Neural crest cell (in vitro differentiated cells): ENCODE measurements around the gene GDPD5. TPM values are rescaled to one million over a fixed set of nuclear protein-coding genes. Genes with fewer than 3 reads are reported as not detected.

Experiments
- DNase-seq: peaks from one replicate; pipeline ENCODE4 v3.0.0; 2021; ENCODE audit warnings: low read depth, mixed read lengths, low spot score
- H3K27ac Mint-ChIP-seq: one replicate; pipeline ENCODE4 v1.8.0; 2021; ENCODE audit warnings: mild to moderate bottlenecking, mixed read lengths; ENCODE audit not compliant: unreplicated experiment
- H3K27me3 Mint-ChIP-seq: 2 replicates; pipeline ENCODE4 v1.8.0; 2021; ENCODE audit warnings: low read depth, mild to moderate bottlenecking, mixed read lengths
- H3K36me3 Mint-ChIP-seq: 2 replicates; pipeline ENCODE4 v1.8.0; 2021; ENCODE audit warnings: low read depth, mild to moderate bottlenecking, mixed read lengths
- H3K4me1 Mint-ChIP-seq: 2 replicates; pipeline ENCODE4 v1.8.0; 2021; ENCODE audit warnings: mixed read lengths
- H3K4me3 Mint-ChIP-seq: one replicate; pipeline ENCODE4 v1.8.0; 2021; ENCODE audit warnings: mild to moderate bottlenecking, mixed read lengths
- H3K9me3 Mint-ChIP-seq: 2 replicates; pipeline ENCODE4 v1.8.0; 2021; ENCODE audit warnings: mixed read lengths
- CTCF ChIP-seq: fragments of 200-600 bp; sonication (generic); conservative IDR thresholded peaks from 2 replicates; pipeline ENCODE4 v1.5.0; 2021; ENCODE audit warnings: antibody characterized with exemption, mild to moderate bottlenecking
- total RNA-seq: library from RNA; stranded (reverse); gene quantifications from 2 replicates; pipeline ENCODE4 v1.2.1, GENCODE V29; 2021

GDPD5 gene
- total RNA-seq, 1 donor from 2014 or later = 13.3 TPM

- Mint-ChIP-seq H3K27ac (peak overlapping the region; percentile 92), H3K4me3 (peak overlapping the region; percentile 99), H3K9me3 (no peaks in the 10 kb centered on the region), H3K4me1 (peaks cover 75% of the 10 kb centered on the region), H3K27me3 (no peaks in the 10 kb centered on the region), H3K36me3 (peaks cover 4% of the 10 kb centered on the region)
- no peak for TF ChIP-seq CTCF
- DNase-seq = no peak
Measured at GRCh38 chr11:75561426-75562047, 35.8 kb upstream of the GDPD5 start.

GRCh38 chr11:75560644-75561043 is 34.9 kb upstream of the GDPD5 start:
- Mint-ChIP-seq H3K4me1 (peaks cover 70% of the 10 kb centered on the region), H3K27me3 (no peaks in the 10 kb centered on the region), H3K4me3 (peak overlapping the region; percentile 99), H3K9me3 (no peaks in the 10 kb centered on the region), H3K36me3 (peaks cover under 1% of the 10 kb centered on the region), H3K27ac (no peak overlapping the region)
- no peak for TF ChIP-seq CTCF
- no peak for DNase-seq

- DNase-seq = no peak
- Mint-ChIP-seq H3K9me3 (no peaks in the 10 kb centered on the region), H3K27ac (peak overlapping the region; percentile 80), H3K4me1 (peaks cover 63% of the 10 kb centered on the region), H3K27me3 (no peaks in the 10 kb centered on the region), H3K4me3 (peak overlapping the region; percentile 99), H3K36me3 (no peaks in the 10 kb centered on the region)
- no peak for TF ChIP-seq CTCF
Measured at GRCh38 chr11:75558939-75559843, 33.5 kb upstream of the GDPD5 start.

- no peaks in the 10 kb centered on the region for H3K9me3 Mint-ChIP-seq
- peak overlapping the region; percentile 33 for H3K4me3 Mint-ChIP-seq
- peak overlapping the region; percentile 61 for H3K27ac Mint-ChIP-seq
- H3K36me3 Mint-ChIP-seq = no peaks in the 10 kb centered on the region
- no peaks in the 10 kb centered on the region for H3K27me3 Mint-ChIP-seq
- no peak for TF ChIP-seq CTCF
- peaks cover 53% of the 10 kb centered on the region for H3K4me1 Mint-ChIP-seq
- no peak for DNase-seq
Measured at GRCh38 chr11:75557666-75558494, 32.1 kb upstream of the GDPD5 start.

GRCh38 chr11:75556275-75556674 is 30.5 kb upstream of the GDPD5 start:
- no peak for TF ChIP-seq CTCF
- no peaks in the 10 kb centered on the region for H3K36me3 Mint-ChIP-seq
- DNase-seq = no peak
- H3K27me3 Mint-ChIP-seq = no peaks in the 10 kb centered on the region
- H3K4me1 Mint-ChIP-seq = peaks cover 41% of the 10 kb centered on the region
- H3K4me3 Mint-ChIP-seq = no peak overlapping the region
- H3K27ac Mint-ChIP-seq = no peak overlapping the region
- no peaks in the 10 kb centered on the region for H3K9me3 Mint-ChIP-seq
